ENCODE results near the gene GPR153.

The GPR153 gene

GRCh38 chr1:6200188-6200809, 60.6 kb downstream of the GPR153 start:
- TF ChIP-seq CTCF (IDR thresholded peaks at IDR 0.05; ENCODE audit: extremely low read depth, insufficient read depth, missing control alignments): no peak
- DNase-seq (ENCODE audit: low spot score): no peak
- in situ Hi-C loops (cut with MboI; ENCODE audit: low pct_unique_long_range_greater_than_20kb, low sequenced_read_pairs, unreplicated experiment): no loop called here

GRCh38 chr1:6199298-6200187, 61.4 kb downstream of the GPR153 start, which contains the start of gene RPL22:
Gene RPL22, minus strand, starts transcription at chr1:6199595. Its CDS starts 22 bp downstream, at chr1:6199573.
- in situ Hi-C loops (cut with MboI; ENCODE audit: low pct_unique_long_range_greater_than_20kb, low sequenced_read_pairs, unreplicated experiment): no loop called here
- no peak for TF ChIP-seq CTCF (IDR thresholded peaks at IDR 0.05; ENCODE audit: extremely low read depth, insufficient read depth, missing control alignments)
- DNase-seq (ENCODE audit: low spot score): peak; percentile 93

GRCh38 chr1:6198646-6199297, 62.1 kb downstream of the GPR153 start:
- no peak for DNase-seq (ENCODE audit: low spot score)
- no peak for TF ChIP-seq CTCF (IDR thresholded peaks at IDR 0.05; ENCODE audit: extremely low read depth, insufficient read depth, missing control alignments)
- in situ Hi-C loops (cut with MboI; ENCODE audit: low pct_unique_long_range_greater_than_20kb, low sequenced_read_pairs, unreplicated experiment): no loop called here

- TF ChIP-seq CTCF (IDR thresholded peaks at IDR 0.05; ENCODE audit: extremely low read depth, insufficient read depth, missing control alignments): no peak
- in situ Hi-C loops (cut with MboI; ENCODE audit: low pct_unique_long_range_greater_than_20kb, low sequenced_read_pairs, unreplicated experiment): no loop called here
- DNase-seq (ENCODE audit: low spot score): no peak
Measured at GRCh38 chr1:6197746-6198427, 63.0 kb downstream of the GPR153 start.
